Sigmoid colon (tissue), 4 donors: ENCODE data around the gene ADRB1.

Experiments
- POLR2AphosphoS5 ChIP-seq, 4 donors: sonication (generic); formaldehyde crosslinking; IDR thresholded peaks; one replicate each; pipeline ENCODE4 v1.6.1; 2017; ENCODE audit warnings: antibody characterized with exemption in 4 of 4
- TF ChIP-seq, protein P1 (sequence below), 4 experiments: fragments of 450-650 bp in 3 of 4; fragments of 200-600 bp in 1 of 4; IDR thresholded peaks; one replicate each; pipeline ENCODE4 v1.5.1; 2016 to 2019; ENCODE audit warnings: antibody characterized with exemption in 4 of 4, mild to moderate bottlenecking in 3 of 4, moderate library complexity in 2 of 4

- TF ChIP-seq, protein P1, sequence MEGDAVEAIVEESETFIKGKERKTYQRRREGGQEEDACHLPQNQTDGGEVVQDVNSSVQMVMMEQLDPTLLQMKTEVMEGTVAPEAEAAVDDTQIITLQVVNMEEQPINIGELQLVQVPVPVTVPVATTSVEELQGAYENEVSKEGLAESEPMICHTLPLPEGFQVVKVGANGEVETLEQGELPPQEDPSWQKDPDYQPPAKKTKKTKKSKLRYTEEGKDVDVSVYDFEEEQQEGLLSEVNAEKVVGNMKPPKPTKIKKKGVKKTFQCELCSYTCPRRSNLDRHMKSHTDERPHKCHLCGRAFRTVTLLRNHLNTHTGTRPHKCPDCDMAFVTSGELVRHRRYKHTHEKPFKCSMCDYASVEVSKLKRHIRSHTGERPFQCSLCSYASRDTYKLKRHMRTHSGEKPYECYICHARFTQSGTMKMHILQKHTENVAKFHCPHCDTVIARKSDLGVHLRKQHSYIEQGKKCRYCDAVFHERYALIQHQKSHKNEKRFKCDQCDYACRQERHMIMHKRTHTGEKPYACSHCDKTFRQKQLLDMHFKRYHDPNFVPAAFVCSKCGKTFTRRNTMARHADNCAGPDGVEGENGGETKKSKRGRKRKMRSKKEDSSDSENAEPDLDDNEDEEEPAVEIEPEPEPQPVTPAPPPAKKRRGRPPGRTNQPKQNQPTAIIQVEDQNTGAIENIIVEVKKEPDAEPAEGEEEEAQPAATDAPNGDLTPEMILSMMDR (IDR thresholded peaks at IDR 0.05) = no peak
- no peak for TF ChIP-seq POLR2AphosphoS5 (IDR thresholded peaks at IDR 0.05)
Observed at GRCh38 chr10:114031073-114031972, 12.3 kb upstream of the ADRB1 start.
